ENCODE measurements around the gene MITF.

Gene MITF

DNA sequence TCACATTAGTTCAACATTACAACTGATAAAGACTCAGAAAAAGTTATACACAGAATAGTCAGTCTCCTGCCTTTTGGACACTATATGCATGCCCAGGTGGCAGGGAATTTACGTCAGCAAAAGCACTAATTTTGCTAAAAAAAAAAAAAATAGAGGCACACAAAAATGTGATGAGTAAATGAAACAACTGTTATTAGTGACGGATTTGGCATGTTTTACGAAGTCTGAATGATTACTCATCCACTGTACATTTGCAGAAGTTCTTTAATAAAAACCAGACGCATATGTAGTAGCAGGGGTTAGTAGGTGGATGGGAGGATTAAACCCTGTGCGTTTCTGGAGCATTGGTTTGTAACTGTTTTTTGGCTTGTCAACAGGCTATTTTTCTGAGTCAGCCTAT lies 99.0 kb downstream of the MITF start:
- DNase-seq (ENCODE audit: low spot score): peak; percentile 16

DNA sequence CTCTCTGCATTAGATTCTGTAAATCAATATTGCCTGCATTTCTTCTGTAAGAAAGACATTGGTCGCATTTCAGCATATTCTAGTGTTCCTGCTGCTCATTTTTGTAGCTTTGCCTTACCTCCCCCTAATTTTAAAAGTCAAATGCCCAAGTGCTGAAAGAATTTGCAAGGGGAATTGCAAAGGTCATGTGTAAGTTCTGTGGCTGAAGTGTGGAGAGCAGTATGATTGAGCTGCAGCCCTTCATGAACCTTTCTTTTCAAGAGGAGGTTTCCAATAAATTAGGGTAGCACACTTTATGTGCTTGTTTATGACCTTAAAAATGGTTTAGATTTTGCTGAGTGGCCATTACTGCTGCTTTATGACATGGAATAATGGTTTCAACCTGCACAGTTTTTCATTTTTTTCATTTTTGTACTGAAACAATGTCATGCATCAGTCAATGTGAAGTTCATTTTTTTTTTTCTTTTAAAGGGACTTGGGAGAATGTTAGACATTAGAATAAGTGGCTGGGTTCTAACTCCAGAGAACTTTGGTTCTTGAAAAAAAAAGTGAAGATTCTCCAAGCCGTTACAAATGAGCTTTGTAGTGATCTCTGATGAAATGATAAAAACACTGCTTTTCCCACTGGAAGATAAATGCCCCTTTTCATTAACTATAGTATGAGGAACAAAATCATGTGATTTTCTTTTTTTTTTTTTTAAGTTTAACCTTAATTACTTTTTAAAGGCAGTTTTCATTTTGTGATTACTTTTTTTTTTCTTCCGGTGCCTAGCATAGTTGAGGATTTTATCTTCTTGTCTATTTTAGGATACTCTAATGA lies 99.6 kb downstream of the MITF start:
- DNase-seq (ENCODE audit: low spot score): no peak

DNA sequence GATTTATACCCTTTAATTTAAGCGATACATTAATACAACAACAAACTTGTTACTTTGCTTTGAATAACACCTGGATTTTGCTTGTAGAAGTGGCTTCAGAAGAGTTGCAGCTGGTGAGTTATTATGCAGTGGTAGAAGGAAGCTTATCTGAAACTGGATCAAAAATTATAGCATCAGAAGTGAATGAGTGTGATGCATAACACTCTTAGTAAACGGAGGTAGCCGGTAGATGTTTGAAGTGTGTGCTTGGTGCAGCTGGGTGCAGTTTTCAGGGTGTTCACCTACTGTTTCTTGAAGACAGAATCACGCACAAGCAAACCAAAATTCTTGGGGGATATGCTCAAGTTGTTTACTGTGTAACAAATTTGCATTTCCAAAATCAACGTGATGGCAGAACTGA lies 103.1 kb downstream of the MITF start:
- DNase-seq (ENCODE audit: low spot score): no peak

DNA sequence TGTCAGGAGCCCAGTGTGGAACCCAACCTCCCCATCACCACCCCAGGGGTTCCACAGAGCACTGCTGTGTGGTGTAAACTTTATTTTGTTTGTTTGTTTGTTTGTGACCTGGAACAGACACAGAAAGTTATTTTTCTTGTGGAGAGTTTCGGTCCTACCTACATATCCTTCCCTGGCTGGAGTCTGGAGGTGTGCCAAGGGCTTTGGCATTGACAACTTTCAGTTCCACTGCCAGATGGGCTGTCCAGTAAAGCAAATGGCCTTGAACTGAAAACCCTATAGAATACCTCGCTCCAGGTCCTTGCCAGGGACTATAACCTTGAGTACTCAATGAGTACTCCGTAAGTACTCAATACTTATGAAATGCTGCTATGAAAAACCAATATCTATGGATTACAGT lies 103.5 kb downstream of the MITF start:
- no peak for DNase-seq (ENCODE audit: low spot score)

DNA sequence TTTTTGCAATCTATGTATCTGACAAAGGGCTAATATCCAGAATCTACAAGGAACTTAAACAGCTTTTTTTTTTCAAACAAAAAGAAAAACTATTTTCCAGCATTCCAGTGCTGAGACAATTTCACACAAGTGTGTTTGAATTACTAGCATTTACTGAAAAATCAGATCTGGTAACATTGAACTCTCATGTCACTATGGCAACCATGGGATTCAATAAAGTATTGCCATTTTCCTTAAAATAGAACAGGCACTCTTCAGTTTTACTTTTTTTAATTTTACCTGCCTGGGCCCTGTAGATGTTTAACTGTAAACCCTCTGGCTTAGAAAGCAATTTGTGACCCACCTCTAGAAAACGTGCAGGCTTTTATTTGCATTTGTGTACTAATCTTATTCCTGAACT lies 105.4 kb downstream of the MITF start:
- DNase-seq (ENCODE audit: low spot score): no peak

DNA sequence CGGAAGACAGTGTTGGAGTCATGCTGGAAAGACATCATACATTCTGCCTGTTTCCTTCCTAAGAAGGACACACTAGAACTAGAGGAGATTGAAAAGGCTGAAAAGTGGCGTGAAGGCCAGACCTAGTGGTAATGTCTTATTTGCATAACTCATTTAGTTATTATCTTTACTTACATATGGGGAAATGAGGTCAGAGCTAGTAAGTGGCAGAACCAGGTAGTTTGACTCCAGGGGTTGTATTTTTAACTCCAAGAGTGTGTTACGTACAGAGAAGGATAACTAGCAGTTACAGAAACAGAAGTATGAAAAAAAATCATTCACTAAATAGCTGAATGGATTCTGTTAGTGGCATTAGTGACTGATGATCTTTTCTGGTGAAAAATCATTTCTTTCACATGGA lies 108.0 kb downstream of the MITF start:
- DNase-seq (ENCODE audit: low spot score): no peak

DNA sequence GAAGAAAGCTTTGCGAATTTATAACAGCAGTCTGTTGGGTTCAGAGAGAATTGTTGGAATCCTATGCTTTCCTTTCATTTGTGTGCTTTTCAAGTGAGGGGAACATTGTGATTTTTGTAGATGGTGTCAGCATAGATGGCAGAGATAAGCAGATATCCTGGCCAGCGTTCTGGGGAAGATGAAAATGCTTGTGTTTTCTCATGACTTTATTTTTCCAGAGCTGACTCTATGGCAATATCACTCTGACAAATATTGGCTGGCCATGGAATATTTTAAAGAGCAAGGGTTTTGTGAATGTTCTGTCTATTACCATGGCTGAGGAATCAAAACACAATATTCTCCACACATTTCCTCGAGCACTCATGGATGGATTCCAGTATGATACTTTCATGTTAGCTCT lies 108.8 kb downstream of the MITF start:
- no peak for DNase-seq (ENCODE audit: low spot score)

DNA sequence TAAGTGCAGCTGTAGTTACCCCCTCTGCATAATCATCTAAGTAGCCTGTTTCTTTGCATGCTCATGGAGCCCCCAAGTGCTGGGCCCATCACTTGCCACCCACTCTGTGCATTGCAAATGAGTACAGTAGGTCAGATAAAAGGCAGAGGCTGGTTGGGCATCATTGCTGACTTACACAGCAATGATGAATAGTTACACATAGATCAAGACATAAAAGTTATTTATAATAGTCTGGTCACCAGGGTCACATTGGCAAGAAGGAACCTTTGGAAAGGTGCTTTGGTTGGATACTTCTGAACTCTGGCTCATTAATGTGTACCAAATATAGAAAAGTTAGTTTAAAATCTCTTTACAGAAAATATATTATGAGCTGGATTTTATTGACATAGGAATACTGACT lies 111.6 kb downstream of the MITF start:
- no peak for DNase-seq (ENCODE audit: low spot score)

DNA sequence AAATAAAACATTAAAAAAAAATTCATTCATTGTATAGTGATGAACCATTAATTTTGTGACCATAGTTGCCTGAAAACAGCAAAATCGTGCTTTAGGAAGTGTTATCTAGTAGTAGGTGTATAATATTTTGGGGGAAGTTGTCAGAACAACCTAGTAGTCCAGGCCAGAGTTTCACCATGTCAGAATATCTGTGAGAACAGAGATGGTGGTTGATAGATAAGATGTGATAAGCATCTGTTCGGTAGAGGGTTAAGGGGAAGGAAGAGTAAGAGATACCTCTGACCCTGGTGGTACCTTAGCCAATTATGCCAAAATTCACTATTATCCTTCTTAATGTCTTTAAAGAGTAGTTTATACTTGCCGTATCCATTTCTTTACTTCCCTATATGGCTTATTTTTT lies 113.8 kb downstream of the MITF start:
- no peak for DNase-seq (ENCODE audit: low spot score)

DNA sequence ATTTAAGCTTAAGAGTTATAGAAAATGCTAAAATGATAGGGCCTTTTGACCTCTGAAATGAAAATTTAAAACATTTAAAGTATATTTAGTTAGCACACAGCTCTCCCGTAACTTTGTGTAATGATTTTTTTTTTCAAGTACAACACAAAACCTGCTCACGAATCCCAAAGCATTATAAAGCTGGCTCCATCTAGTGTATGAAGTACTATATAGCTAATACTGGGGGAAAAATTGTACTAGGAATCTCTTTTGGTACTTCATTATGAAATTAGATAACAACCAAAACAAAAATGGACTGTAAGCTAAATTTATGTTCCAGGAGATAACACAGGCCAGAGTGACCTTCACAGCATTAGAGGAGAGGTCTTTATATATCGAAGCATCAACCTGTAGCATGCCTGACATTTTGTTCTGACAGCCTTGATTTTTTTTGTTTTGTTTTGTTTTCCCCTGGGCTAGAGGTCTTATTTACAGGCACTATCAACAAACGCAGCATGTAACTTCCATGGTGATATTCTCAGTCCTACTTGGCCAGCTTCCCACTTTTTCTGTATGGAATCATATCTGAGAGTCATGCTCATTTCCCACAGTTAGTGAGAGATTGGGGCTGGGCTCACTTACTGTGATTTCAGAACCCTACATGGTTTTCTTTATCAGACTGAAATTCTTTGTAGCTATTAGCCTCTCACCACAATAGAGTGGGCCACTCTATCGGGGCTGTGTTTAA lies 116.3 kb downstream of the MITF start:
- peak; percentile 69 for DNase-seq (ENCODE audit: low spot score)

DNA sequence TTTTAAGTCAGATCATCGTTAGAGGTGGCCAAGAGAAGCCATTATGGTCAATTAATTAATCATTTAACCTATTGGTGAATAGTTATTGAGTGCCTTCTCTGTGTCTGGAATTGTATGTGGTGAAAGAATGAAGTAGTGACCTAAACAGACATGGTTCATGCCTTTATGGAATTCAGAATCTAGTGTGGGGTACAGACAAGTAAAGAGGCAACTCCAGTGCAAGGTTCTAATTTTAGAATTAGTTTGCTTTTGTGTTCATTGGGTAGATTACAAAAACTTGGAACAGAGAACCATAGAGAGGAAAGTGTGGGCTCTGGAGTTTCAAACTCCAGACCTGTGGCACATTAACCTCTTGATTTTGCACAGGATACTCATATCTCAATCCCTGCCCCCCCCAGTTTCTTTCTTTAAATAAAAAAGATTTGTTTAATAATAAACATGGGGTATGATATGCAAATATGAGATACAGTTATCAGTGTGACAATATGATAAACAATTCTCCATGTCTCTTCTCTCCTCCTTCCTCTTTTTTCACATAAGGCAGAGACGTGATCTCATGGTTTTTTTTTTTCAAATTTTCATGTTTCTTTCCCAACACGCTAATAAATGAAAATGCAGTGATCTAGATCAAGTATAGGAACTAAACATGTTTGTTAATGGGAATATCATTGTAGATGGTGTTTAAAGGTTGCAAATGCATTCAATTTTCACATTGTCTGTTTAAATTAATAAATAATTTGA lies 117.9 kb downstream of the MITF start:
- no peak for DNase-seq (ENCODE audit: low spot score)

DNA sequence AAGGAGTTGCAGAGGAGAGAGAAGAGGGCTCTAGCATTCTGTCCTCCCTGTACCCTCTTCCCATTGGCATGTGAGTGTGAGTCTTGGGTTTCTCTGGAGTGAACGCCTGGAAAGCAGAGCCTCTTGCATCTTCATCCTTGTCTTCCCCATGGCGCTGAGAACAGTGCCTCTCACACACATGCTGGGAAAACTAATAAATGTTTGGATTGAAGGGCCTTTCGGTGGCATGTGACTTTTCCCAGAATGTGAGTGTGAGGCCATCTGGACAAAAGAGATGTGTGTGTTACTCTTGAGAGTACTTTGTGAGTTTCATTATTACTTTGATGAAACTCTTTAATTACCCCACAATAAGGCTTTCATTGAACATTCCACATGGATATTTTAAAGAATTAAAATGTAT lies 122.3 kb downstream of the MITF start:
- no peak for DNase-seq (ENCODE audit: low spot score)

DNA sequence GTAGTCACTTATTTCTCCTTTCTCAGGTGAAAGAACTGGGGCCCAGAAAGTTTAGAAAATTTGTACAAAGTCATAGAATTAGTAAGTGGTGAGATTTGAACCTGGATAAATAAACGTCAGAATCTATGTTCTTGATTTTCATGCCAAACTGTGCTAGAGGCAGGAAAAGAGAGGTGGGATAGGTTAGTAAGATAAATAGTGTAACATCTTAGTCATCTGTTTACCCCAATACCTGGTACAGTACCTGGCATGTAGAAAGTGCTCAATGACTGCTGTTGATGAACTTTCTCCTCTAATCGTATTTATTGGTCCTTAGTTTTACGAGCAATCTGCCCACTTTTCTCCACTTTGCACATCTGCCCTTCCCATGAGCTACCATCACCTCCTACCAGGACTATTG lies 124.9 kb downstream of the MITF start:
- no peak for DNase-seq (ENCODE audit: low spot score)

DNA sequence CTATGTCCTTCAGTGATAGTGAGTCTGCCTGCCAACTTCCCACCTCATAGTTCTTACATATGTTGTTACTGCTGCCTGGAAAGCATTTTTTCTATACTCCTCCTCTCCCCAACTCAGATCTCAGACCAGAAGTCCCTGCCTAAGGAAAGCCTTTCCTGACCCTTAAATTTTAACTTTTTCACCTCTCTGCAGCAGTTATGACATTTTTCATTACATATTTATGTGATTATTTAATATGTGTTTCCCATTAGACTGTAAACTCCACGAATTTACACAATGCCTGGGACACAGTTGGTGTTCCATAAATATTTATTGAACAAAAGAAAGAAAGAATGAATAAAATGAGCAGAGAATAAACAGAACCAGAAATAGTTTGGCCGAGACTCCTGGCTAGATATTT lies 125.5 kb downstream of the MITF start:
- DNase-seq (ENCODE audit: low spot score): no peak

DNA sequence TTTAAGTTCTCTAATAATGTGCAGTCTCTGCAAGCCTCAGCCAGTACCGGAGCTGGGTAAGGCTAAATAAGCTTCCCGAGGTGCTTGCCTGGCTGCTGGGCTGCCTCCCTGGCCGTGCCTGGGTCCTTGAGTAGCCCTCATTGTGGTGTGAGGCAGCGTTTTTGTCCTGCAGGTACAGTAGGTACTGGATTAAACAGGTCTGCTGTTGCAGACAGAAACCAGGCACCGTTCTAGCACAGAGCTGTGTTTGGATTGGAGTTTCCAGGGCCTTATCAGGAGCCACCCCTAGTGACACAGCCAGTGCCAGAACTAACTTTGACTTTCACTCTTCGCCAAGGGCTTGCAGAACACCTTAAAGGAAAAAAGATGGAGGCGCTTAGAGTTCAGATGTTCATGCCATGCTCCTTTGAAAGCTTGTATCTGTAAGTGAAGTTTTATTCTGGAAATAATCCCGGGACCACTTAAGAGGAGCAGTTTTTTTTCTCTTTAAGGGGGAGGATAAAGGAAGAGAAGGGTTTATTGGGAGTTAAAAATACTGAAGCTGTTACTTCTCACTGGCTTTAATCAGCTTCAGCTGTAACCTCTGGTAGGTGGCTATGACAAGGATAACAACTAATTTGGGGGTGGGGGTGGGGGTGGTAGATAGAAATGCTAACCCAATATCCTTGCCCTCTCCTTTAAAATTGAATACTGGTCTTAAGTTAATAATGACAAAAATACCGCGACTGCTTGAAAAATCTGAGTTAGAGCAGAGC lies 126.8 kb downstream of the MITF start:
- DNase-seq (ENCODE audit: low spot score): no peak

DNA sequence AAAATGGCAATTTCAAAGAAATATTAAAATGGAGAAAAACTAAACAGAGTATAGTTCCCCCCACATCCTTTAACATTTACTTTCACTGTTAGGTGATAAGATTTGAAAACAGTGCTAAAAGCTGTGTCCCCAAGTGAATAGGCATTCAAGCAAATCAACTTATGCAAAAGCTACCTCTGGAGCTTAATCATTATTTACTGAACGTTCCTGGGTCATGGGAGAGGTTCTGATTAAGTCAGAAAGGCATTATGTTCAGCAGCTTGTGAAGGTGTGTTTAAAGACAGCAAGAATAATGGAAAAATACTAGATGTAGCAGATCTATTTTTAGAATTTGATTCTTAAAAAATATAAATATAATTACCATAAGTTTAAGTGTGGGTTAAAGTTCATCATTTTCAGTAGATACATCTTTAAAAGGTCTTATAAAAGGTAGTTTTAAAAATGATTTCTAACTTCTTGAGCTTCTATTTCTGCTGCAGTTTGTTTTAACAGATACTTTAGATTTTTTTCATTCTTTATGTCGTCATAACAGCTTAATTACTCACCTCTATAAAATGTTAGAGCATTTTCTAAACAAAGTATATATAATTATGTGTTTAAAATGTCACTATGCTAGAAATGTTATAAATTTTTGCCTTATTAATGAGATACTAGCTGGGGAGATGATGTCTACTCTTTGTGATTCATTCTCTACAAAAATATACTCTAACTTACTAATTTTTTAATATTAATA lies 127.9 kb downstream of the MITF start:
- DNase-seq (ENCODE audit: low spot score): no peak

DNA sequence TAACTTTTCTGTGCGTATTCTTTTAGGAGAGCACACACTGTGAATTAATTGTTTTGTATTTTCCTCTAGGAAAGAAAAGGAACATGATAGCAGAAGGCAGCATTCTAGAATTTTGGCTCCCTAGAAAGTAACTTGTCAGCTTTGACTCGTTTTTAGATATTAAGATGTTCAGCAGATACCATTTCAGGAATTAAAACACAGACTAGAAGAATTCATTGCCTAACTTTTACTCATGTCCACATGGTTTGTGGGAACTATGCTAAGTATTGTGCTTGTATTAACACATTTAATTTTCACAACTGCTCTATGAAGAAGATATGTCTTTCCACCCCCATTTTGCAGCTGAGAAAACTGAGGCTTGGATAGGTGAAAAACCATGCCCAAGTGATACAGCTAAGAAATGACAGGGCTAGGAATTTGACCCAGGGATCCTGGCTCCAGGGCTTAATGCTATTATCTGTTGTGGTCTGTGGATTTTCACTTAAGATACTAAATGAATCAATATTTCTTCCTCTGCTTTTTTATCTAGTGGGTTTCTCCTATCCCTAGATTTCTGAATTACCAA lies 128.8 kb downstream of the MITF start:
- no peak for DNase-seq (ENCODE audit: low spot score)

DNA sequence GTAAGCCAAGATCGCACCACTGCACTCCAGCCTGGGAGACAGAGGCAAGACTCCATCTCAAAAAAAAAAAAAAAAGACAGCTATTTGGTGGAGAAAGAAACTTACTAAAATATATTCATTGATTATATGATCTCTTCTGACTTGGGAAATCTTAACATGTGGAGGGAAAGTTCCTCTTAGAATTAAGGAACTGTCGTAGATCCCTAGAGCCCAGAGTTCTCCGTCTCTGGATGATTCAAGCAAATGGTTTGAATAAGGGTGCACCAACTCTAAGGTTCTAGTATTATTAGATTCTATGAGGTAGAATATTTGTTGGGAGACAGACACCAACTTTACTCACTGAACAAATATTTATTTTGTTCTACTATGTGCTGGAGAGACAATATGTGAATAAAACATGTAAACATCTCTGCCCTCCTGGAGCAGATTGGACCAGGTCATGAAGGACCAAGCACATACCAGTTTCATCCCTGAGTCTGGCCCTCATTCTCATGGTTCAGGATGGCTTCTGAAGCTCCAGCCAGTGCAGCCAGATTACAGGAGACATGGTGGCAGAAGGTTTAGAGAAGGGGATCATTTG lies 129.7 kb downstream of the MITF start:
- no peak for DNase-seq (ENCODE audit: low spot score)

DNA sequence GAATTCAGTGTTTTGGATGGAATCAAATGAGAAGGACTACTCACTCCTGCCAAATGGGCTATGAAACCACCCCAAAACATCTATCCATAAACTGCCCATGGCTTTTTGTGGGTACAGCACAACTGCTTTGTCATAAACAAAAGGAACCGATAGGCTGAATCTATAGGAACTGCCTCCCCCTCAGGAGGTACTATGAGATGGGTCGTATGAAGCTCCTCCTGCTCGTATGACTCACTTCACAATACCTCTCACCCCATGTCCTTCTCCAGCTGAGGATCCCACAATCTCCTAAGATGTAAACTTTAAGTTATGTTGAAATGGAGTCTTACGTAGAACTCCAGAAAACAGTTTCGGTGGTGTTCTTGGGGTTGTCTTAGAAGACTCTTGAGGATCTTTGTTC lies 130.4 kb downstream of the MITF start:
- no peak for DNase-seq (ENCODE audit: low spot score)

DNA sequence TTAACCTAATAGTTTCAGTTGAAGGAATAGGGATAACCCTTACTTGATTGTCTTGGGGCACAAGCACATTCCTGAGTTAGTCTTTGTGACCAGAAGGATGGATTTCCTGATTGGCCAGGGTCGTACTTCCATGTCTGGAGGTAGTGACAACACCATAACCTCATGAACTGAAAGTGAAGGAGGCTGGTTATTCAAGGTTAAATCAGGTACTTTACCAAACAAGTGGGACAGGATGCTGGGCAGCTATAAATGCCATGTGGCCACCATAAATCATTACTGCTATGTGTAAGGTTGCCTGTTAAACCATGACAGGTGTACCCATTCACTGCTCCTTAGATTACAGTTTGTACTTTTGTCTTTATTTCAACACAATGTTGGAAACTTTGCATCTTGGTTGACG lies 132.0 kb downstream of the MITF start:
- no peak for DNase-seq (ENCODE audit: low spot score)

DNA sequence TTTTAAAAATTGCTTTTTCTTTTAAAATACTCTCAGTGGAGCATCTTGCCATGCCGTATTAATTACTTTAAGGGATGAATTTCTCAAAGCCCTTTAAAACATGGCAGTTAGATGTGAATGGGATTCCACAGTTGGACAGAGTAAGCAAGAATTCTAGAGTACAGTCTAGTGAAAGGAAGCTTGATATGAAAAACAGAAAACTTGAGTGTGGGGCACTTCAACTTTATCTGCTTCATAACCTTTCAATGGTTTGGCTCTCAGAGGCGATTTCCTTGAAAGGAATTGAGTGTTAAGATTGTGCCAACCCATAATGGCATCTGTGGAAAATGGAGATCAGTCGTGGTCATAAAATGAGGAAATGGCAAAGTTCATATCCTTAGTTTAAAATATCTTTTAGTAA lies 132.6 kb downstream of the MITF start:
- no peak for DNase-seq (ENCODE audit: low spot score)
